COLO829 (cell line): Measurements from ENCODE around the gene TMC5.
A peak's percentile ranks its signal among the peaks of the same experiment; 100 is the strongest.

Source experiments
- DNase-seq: peaks from one replicate; pipeline ENCODE4 v3.0.0; 2012; ENCODE audit warnings: low spot score

The TMC5 gene

GRCh38 chr16:19460397-19460796 is 42.7 kb downstream of the TMC5 start:
- no peak for DNase-seq

GRCh38 chr16:19463468-19464315 is 46.0 kb downstream of the TMC5 start:
- DNase-seq, result no peak

GRCh38 chr16:19468300-19468699 is 50.6 kb downstream of the TMC5 start:
- DNase-seq, result no peak

GRCh38 chr16:19472482-19472881 is 54.8 kb downstream of the TMC5 start:
- DNase-seq, result no peak

GRCh38 chr16:19474617-19475016 is 56.9 kb downstream of the TMC5 start:
- no peak for DNase-seq

- DNase-seq, result no peak
Observed at GRCh38 chr16:19478505-19478904, 60.8 kb downstream of the TMC5 start.

- DNase-seq, result no peak
Observed at GRCh38 chr16:19479302-19479721, 61.6 kb downstream of the TMC5 start.

GRCh38 chr16:19481296-19481695 is 63.6 kb downstream of the TMC5 start:
- no peak for DNase-seq

GRCh38 chr16:19481769-19482168 is 64.1 kb downstream of the TMC5 start:
- DNase-seq, result no peak

GRCh38 chr16:19482291-19482690 is 64.6 kb downstream of the TMC5 start:
- no peak for DNase-seq

GRCh38 chr16:19484096-19484495 is 66.4 kb downstream of the TMC5 start:
- no peak for DNase-seq

GRCh38 chr16:19485611-19486010 is 67.9 kb downstream of the TMC5 start:
- DNase-seq, result no peak

GRCh38 chr16:19486051-19486450 is 68.4 kb downstream of the TMC5 start:
- DNase-seq, result no peak

GRCh38 chr16:19486750-19487325 is 69.2 kb downstream of the TMC5 start:
- DNase-seq, result no peak

GRCh38 chr16:19488213-19488640 is 70.5 kb downstream of the TMC5 start:
- no peak for DNase-seq

- DNase-seq, result no peak
Observed at GRCh38 chr16:19490619-19491018, 72.9 kb downstream of the TMC5 start.

GRCh38 chr16:19497176-19497575 is 79.5 kb downstream of the TMC5 start:
- DNase-seq, result no peak

- no peak for DNase-seq
Observed at GRCh38 chr16:19499006-19499405, 81.3 kb downstream of the TMC5 start.

GRCh38 chr16:19499481-19499880 is 81.8 kb downstream of the TMC5 start:
- DNase-seq, result no peak

- peak; percentile 76 for DNase-seq
Observed at GRCh38 chr16:19502395-19503131, 84.9 kb downstream of the TMC5 start.

- no peak for DNase-seq
Observed at GRCh38 chr16:19503461-19504075, 85.9 kb downstream of the TMC5 start.

GRCh38 chr16:19505600-19506303 is 88.1 kb downstream of the TMC5 start:
- DNase-seq, result no peak
